ENCODE measurements around the gene SCYGR6.

The SCYGR6 gene

GRCh38 chr2:227707390-227707789 is 17.2 kb downstream of the SCYGR6 start:
- TF ChIP-seq CTCF (conservative IDR thresholded peaks at IDR 0.05) (no peak), ZFX (IDR thresholded peaks at IDR 0.05) (no peak)
- H3K27ac ChIP-seq, result no peak overlapping the region

GRCh38 chr2:227706859-227707258 is 17.7 kb downstream of the SCYGR6 start:
- no peak overlapping the region for H3K27ac ChIP-seq
- TF ChIP-seq ZFX (IDR thresholded peaks at IDR 0.05) (no peak), CTCF (conservative IDR thresholded peaks at IDR 0.05) (no peak)

GRCh38 chr2:227703961-227704360 is 20.6 kb downstream of the SCYGR6 start:
- TF ChIP-seq CTCF (conservative IDR thresholded peaks at IDR 0.05), result no peak
- no peak for TF ChIP-seq ZFX (IDR thresholded peaks at IDR 0.05)
- H3K27ac ChIP-seq, result no peak overlapping the region

- TF ChIP-seq CTCF (conservative IDR thresholded peaks at IDR 0.05), result no peak
- H3K27ac ChIP-seq, result no peak overlapping the region
Observed at GRCh38 chr2:227703280-227703732, 21.3 kb downstream of the SCYGR6 start.

- H3K27ac ChIP-seq, result no peak overlapping the region
- TF ChIP-seq CTCF (conservative IDR thresholded peaks at IDR 0.05), result no peak
- no peak for TF ChIP-seq ZFX (IDR thresholded peaks at IDR 0.05)
Observed at GRCh38 chr2:227701556-227701955, 23.0 kb downstream of the SCYGR6 start.

GRCh38 chr2:227696990-227697679 is 27.4 kb downstream of the SCYGR6 start:
- TF ChIP-seq ZFX (IDR thresholded peaks at IDR 0.05), result no peak
- H3K27ac ChIP-seq, result no peak overlapping the region

- H3K27ac ChIP-seq, result no peak overlapping the region
- TF ChIP-seq CTCF (conservative IDR thresholded peaks at IDR 0.05), result no peak
- no peak for TF ChIP-seq ZFX (IDR thresholded peaks at IDR 0.05)
Observed at GRCh38 chr2:227687189-227687588, 37.4 kb downstream of the SCYGR6 start.

- no peak for TF ChIP-seq CTCF (conservative IDR thresholded peaks at IDR 0.05)
- TF ChIP-seq ZFX (IDR thresholded peaks at IDR 0.05), result no peak
- H3K27ac ChIP-seq, result no peak overlapping the region
Observed at GRCh38 chr2:227684258-227684657, 40.3 kb downstream of the SCYGR6 start.
